AG09309 (cell line): ENCODE measurements around the gene CHRM3.

Source experiments
- DNase-seq: peaks from one replicate; pipeline ENCODE4 v3.0.0-alpha.2; 2010; ENCODE audit warnings: low read depth
- H3K4me3 ChIP-seq: 2 replicates; pipeline ENCODE4 v1.5.1; 2011; ENCODE audit warnings: mild to moderate bottlenecking, low read depth, low read length, moderate library complexity; ENCODE audit not compliant: control insufficient read depth
- CTCF ChIP-seq: IDR thresholded peaks from 2 replicates; pipeline ENCODE4 v1.5.1; 2011; ENCODE audit warnings: mild to moderate bottlenecking, low read depth, low read length, inconsistent platforms; ENCODE audit not compliant: insufficient read depth, control insufficient read depth; ENCODE audit errors: missing control alignments

Gene CHRM3

GRCh38 chr1:239434181-239434580, 47.8 kb downstream of the CHRM3 start:
- TF ChIP-seq CTCF = no peak
- no peak overlapping the region for H3K4me3 ChIP-seq
- no peak for DNase-seq
